Fibroblast of villous mesenchyme (primary cell): ENCODE data around the gene FASTKD2. TPM values are rescaled to one million over a fixed set of nuclear protein-coding genes. Genes with fewer than 3 reads are reported as not detected.

Experiments used
- DNase-seq: peaks from one replicate; pipeline ENCODE4 v3.0.0-alpha.2; 2010; ENCODE audit warnings: low read depth
- H3K4me3 ChIP-seq: 2 replicates; pipeline ENCODE4 v1.5.1; 2011; ENCODE audit warnings: low read depth, mild to moderate bottlenecking, low read length
- CTCF ChIP-seq: IDR thresholded peaks from 2 replicates; pipeline ENCODE4 v1.5.1; 2012; ENCODE audit warnings: low read depth, mild to moderate bottlenecking, low read length; ENCODE audit not compliant: insufficient read depth
- small RNA-seq: library from RNA; depleted of rRNA; stranded (forward); fragments of <200 nt; gene quantifications from one replicate; pipeline ENCODE3, GENCODE V24; 2012
- total RNA-seq: library from RNA; depleted of rRNA; stranded (reverse); fragments of >200 nt; gene quantifications from 2 replicates; pipeline ENCODE4 v1.2.3, GENCODE V29; 2012

FASTKD2 gene
- total RNA-seq, 1 donor, result 53.5 TPM

- no peak for DNase-seq
- no peak overlapping the region for H3K4me3 ChIP-seq
- no peak for TF ChIP-seq CTCF
Measured at GRCh38 chr2:206833291-206833690, 67.9 kb downstream of the FASTKD2 start.

GRCh38 chr2:206836722-206837121, 71.3 kb downstream of the FASTKD2 start:
- no peak for TF ChIP-seq CTCF
- no peak for DNase-seq
- H3K4me3 ChIP-seq, result no peak overlapping the region

GRCh38 chr2:206837775-206838174, 72.4 kb downstream of the FASTKD2 start:
- DNase-seq, result no peak
- no peak for TF ChIP-seq CTCF
- H3K4me3 ChIP-seq, result no peak overlapping the region

GRCh38 chr2:206838690-206839089, 73.3 kb downstream of the FASTKD2 start:
- no peak for DNase-seq
- no peak overlapping the region for H3K4me3 ChIP-seq
- TF ChIP-seq CTCF, result no peak

GRCh38 chr2:206840999-206841398, 75.6 kb downstream of the FASTKD2 start:
- no peak for DNase-seq
- H3K4me3 ChIP-seq, result no peak overlapping the region
- no peak for TF ChIP-seq CTCF

Small RNA genes lying within 50 kb of the gene (small RNA-seq; reads per million reads assigned to genes)
- gene MIR3130-2, result not detected

Other genes starting within 250 kb of the FASTKD2 start
- not detected in 2 replicates for gene FAM237A, start 123.1 kb upstream of the FASTKD2 start, total RNA-seq
- not detected in 2 replicates for gene DYTN, start 47.2 kb upstream of the FASTKD2 start, total RNA-seq
- 0.64 and 1.3 TPM in 2 replicates for gene MDH1B, start 278 bp upstream of the FASTKD2 start, total RNA-seq
- not detected in 2 replicates for gene CPO, start 173.9 kb downstream of the FASTKD2 start, total RNA-seq